Ovary (tissue), 9 donors: ENCODE measurements around the gene KLHL1. TPM values are rescaled to one million over a fixed set of nuclear protein-coding genes. Genes with fewer than 3 reads are reported as not detected.

Source experiments
- DNase-seq, 5 donors: peaks; one replicate each; pipeline ENCODE4 v3.0.0-alpha.2; 2019 to 2020
- H3K27ac ChIP-seq, 2 donors: fragments of 200-600 bp; one replicate each; pipeline versions ENCODE4 v1.5.1 to v1.8.0; 2019 to 2022
- H3K27me3 ChIP-seq: fragments of 200-600 bp; one replicate; pipeline ENCODE4 v1.8.0; 2022
- H3K36me3 ChIP-seq: fragments of 200-600 bp; sonication (generic); one replicate; pipeline ENCODE4 v1.5.1; 2019
- H3K4me1 ChIP-seq: one replicate; pipeline ENCODE4 v1.8.1; 2013; ENCODE audit warnings: mild to moderate bottlenecking, moderate library complexity; ENCODE audit not compliant: insufficient read depth
- H3K4me3 ChIP-seq: fragments of 200-600 bp; sonication (generic); one replicate; pipeline ENCODE4 v1.5.1; 2017
- H3K9me3 ChIP-seq, 2 donors: fragments of 200-600 bp in 1 of 2; sonication (generic) in 1 of 2; one replicate each; pipeline versions ENCODE4 v1.5.1 to v1.8.1; 2013 to 2019; ENCODE audit warnings: mild to moderate bottlenecking in 1 of 2, moderate library complexity in 1 of 2
- EP300 ChIP-seq: sonication (generic); formaldehyde crosslinking; IDR thresholded peaks from one replicate; pipeline ENCODE4 v1.6.1; 2017; ENCODE audit warnings: antibody characterized with exemption
- POLR2A ChIP-seq: fragments of 450-650 bp; IDR thresholded peaks from one replicate; pipeline ENCODE4 v1.6.1; 2017; ENCODE audit warnings: antibody characterized with exemption, mild to moderate bottlenecking, moderate library complexity
- WGBS, 3 donors: extraction: QIAGEN DNeasy Blood & Tissue Kit in 1 of 3; methylation state at CpG; one replicate each; pipeline versions ENCODE4 v1.1.5 to v1.1.7; 2013 to 2017; 5-methylcytosine and 5-hydroxymethylcytosine counted together
- intact Hi-C, 4 donors: fragments of 100-400 bp; cut with DNase I; formaldehyde crosslinking; loops; one replicate each; pipeline versions ENCODE4 v1.11.0 to v1.15.1; 2022 to 2023
- polyA plus RNA-seq, 2 donors: library from polyadenylated mRNA; stranded (reverse); fragments of 200-250 nt in 1 of 2; fragments of 350-450 nt in 1 of 2; fragmentation: Illumina TruSeq in 1 of 2; extraction: RNeasy Lipid Tissue Mini Kit (QIAGEN cat#74804) in 1 of 2; gene quantifications; one replicate each; pipeline ENCODE4 v1.2.3, GENCODE V29; 2013 to 2014
- total RNA-seq, 7 donors: library from RNA; depleted of rRNA in 2 of 7; stranded (reverse); fragments of >200 nt in 2 of 7; fragmentation: NEBNext Ultra II Directional in 3 of 7; extraction: Animal tissue kit (Norgen Biotek cat#: 25700) in 3 of 7; gene quantifications; one replicate each; pipeline versions ENCODE4 v1.1.0 to v1.2.4, GENCODE V29; 2016 to 2023
- TF ChIP-seq, protein P1 (sequence below), 3 donors: fragments of 450-650 bp in 2 of 3; fragments of 200-600 bp in 1 of 3; IDR thresholded peaks; one replicate each; pipeline versions ENCODE4 v1.5.1 to v1.8.0; 2016 to 2022; ENCODE audit warnings: antibody characterized with exemption in 3 of 3, mild to moderate bottlenecking in 1 of 3
- donor health status: DM: no; HTN: no; CAD: no; lungs with moderate emphysema.
- donor health status: DM: no; HTN: no; CAD: no.
- donor health status: Bipolar disorder and iron deficiency.
- donor health status: DM: yes; HTN: yes; CAD: no.
- donor health status: DM: no; HTN: no; CAD: no.
- donor health status: DM: yes; HTN: yes; CAD: no.

The KLHL1 gene
- total and polyA plus RNA-seq, 9 donors, result not detected

DNA sequence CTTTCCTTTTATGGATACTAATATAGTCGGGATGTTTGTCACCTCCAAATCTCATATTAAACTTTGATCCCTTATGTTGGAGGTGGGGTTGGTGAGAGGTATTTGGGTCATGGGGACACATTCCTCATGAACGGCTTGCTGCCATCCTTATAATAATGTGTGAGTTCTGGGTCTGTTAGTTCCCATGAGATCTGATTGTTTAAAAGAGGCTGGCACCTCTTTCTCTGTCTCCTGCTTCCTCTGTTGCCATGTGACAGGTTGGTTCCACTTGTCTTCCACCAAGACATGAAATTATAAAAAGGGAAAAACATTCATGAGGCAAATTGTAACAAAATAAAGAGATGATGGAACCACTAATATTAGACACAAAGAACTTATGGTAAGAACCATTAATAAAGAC lies 108.4 kb downstream of the KLHL1 start:
- no peak overlapping the region for H3K27ac ChIP-seq
- intact Hi-C loops, result no loop called here
- WGBS, 3 donors, result 76 to 84% (median 80%) methylated on average over 2 of the region's 2 CpGs
- H3K27me3 ChIP-seq, result no peaks in the 10 kb centered on the region
- no peak overlapping the region for H3K4me3 ChIP-seq
- DNase-seq, result no peak
- no peaks in the 10 kb centered on the region for H3K9me3 ChIP-seq
- TF ChIP-seq EP300 (no peak), POLR2A (no peak)
- TF ChIP-seq, protein P1, sequence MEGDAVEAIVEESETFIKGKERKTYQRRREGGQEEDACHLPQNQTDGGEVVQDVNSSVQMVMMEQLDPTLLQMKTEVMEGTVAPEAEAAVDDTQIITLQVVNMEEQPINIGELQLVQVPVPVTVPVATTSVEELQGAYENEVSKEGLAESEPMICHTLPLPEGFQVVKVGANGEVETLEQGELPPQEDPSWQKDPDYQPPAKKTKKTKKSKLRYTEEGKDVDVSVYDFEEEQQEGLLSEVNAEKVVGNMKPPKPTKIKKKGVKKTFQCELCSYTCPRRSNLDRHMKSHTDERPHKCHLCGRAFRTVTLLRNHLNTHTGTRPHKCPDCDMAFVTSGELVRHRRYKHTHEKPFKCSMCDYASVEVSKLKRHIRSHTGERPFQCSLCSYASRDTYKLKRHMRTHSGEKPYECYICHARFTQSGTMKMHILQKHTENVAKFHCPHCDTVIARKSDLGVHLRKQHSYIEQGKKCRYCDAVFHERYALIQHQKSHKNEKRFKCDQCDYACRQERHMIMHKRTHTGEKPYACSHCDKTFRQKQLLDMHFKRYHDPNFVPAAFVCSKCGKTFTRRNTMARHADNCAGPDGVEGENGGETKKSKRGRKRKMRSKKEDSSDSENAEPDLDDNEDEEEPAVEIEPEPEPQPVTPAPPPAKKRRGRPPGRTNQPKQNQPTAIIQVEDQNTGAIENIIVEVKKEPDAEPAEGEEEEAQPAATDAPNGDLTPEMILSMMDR (IDR thresholded peaks at IDR 0.05), result no peak
- no peaks in the 10 kb centered on the region for H3K36me3 ChIP-seq
- H3K4me1 ChIP-seq, result no peaks in the 10 kb centered on the region

DNA sequence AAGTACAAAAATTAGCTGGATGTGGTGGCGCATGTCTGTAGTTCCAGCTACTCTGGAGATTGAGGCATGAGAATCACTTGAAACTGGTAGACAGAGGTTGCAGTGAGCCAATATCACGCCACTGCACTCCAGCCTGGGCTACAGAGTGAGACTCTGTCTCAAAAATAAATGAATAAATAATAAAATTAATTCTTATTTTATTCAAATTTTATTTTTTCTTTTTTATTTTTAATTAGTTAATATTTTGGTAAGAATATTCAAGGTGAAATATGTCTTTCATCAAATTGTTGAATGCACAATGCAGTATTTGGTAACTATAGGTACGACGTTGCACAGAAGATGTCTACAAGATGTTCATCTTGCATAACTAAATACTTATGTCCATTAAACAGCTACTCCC lies 111.2 kb downstream of the KLHL1 start:
- WGBS, 3 donors, result 87 to 93% (median 91%) methylated on average over 4 of the region's 4 CpGs
- no peak for DNase-seq
- intact Hi-C loops, result no loop called here
- Histone ChIP-seq H3K9me3 (no peaks in the 10 kb centered on the region), H3K27me3 (no peaks in the 10 kb centered on the region), H3K4me1 (no peaks in the 10 kb centered on the region), H3K27ac (no peak overlapping the region), H3K36me3 (no peaks in the 10 kb centered on the region), H3K4me3 (no peak overlapping the region)
- TF ChIP-seq POLR2A, result no peak
- TF ChIP-seq, protein P1 (IDR thresholded peaks at IDR 0.05), result no peak

DNA sequence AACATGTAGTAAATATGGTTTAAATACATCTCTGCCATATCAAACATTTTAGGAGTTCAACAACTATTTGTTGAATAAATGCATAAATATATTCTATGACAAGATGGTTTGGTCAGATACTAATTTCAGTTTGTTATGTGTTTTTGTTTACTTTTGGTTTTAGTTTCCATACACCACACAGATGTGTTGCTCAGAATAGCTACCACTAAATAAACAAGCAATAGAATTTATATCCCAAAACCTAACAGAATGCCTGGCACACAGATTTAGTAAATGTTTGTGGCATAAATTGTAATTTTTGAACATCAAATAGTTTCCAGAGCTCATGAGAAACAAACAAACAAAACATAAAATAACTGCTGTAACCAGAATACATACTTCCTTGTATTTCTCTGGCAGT lies 127.5 kb downstream of the KLHL1 start:
- no peak overlapping the region for H3K4me3 ChIP-seq
- intact Hi-C loops, result no loop called here
- DNase-seq, result no peak
- H3K27me3 ChIP-seq, result no peaks in the 10 kb centered on the region
- no peaks in the 10 kb centered on the region for H3K36me3 ChIP-seq
- no peaks in the 10 kb centered on the region for H3K4me1 ChIP-seq
- H3K27ac ChIP-seq, result no peak overlapping the region
- TF ChIP-seq EP300, result no peak
- TF ChIP-seq, protein P1 (IDR thresholded peaks at IDR 0.05), result no peak
- TF ChIP-seq POLR2A, result no peak
- no peaks in the 10 kb centered on the region for H3K9me3 ChIP-seq

DNA sequence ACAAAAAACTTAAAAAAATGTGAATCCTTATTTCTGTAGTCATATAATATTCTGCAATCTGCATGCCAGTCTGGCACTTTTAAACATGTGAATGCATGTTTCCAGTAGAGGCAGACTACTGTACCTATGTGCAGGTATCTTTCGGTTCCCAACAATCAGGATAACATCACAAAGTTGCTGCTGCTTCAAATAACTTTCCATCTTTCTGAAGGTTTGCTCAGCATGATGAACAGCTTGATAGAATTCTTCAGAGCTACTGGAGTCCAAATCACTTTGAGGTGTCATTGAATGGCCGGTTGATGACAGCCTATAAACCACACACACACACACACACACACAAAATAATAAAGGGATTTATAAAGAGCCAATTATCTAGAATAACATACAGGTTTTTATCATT lies 132.8 kb downstream of the KLHL1 start:
- TF ChIP-seq POLR2A (no peak), EP300 (no peak)
- TF ChIP-seq, protein P1 (IDR thresholded peaks at IDR 0.05), result no peak
- Histone ChIP-seq H3K4me1 (no peaks in the 10 kb centered on the region), H3K27ac (no peak overlapping the region), H3K36me3 (no peaks in the 10 kb centered on the region), H3K27me3 (no peaks in the 10 kb centered on the region), H3K4me3 (no peak overlapping the region), H3K9me3 (no peaks in the 10 kb centered on the region)
- intact Hi-C loops, result no loop called here
- DNase-seq, result no peak
- WGBS, 3 donors, result 75 to 91% (median 88%) methylated on average over 2 of the region's 2 CpGs

DNA sequence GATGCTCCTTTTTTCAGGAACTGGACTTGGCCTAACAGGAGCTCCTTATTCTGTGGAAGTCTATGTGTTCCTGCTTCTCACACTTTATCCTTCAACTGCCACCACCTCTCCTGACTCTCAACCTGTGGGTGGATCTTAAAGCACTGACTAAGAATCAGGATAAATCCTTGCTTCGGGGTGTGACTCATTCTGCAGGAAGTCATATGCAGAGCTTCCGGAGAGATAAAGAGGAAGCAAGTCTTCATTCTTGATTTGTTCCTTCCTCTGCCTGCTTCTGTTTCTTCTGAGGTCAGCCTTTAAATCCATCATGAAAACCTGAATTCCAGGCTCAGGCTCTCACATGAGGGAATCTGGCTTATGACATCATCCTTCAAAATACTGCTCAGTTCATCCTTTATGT lies 137.7 kb downstream of the KLHL1 start:
- Histone ChIP-seq H3K27me3 (no peaks in the 10 kb centered on the region), H3K36me3 (no peaks in the 10 kb centered on the region), H3K4me3 (no peak overlapping the region), H3K4me1 (no peaks in the 10 kb centered on the region), H3K9me3 (no peaks in the 10 kb centered on the region), H3K27ac (no peak overlapping the region)
- WGBS, 3 donors, result 34 to 41% (median 35%) methylated on average over 2 of the region's 2 CpGs
- no peak for DNase-seq
- TF ChIP-seq, protein P1 (IDR thresholded peaks at IDR 0.05), result no peak
- no peak for TF ChIP-seq EP300
- TF ChIP-seq POLR2A, result no peak
- intact Hi-C loops, result no loop called here
